COR-L47 (cell line): Measurements from ENCODE around the gene SLC25A21.
"Not testable (repeated sequence)": the region's sequence is repeated elsewhere in the genome, so short reads cannot be mapped to it uniquely, and the experiment has no call there.

Source experiments
- DNase-seq: peaks from one replicate; lab custom pipeline; 2025; lab: John Stamatoyannopoulos, UW

The SLC25A21 gene

DNA sequence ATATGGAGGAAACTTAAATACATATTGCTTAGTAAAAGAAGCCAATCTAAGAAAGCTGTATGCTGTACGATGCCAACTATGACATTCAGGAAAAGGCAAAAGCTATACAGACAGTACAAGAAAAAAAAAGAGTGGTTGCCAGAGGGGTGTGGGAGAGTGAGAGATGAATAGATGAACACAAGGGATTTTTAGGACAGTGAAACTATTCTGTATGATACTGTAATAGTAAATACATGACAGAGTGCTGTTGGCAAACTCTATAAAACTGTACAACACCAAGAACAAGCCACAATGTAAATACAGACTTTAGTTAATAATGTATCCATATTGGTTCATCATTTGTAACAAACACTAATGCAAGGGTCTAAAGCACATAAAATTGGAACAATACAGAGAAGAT is 14.5 kb upstream of the SLC25A21 start:
- no peak for DNase-seq

DNA sequence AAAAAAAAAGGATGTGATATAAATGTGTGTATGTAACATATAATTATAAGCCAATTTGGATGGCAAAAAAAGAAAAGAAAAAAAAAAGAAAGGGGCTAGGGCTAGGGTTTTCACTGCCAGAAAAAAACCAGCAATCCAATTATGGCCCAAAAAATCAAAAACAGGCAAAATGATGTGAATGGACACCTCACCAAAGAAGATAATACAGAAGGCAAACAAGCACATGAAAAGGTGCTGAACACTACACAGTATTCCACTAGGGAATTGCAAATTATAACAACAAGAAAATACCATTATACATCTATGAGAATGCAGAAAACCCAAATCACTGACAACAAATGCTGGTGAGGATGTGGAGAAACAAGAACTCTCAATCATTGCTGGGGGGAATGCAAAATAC is 13.3 kb upstream of the SLC25A21 start:
- no peak for DNase-seq

DNA sequence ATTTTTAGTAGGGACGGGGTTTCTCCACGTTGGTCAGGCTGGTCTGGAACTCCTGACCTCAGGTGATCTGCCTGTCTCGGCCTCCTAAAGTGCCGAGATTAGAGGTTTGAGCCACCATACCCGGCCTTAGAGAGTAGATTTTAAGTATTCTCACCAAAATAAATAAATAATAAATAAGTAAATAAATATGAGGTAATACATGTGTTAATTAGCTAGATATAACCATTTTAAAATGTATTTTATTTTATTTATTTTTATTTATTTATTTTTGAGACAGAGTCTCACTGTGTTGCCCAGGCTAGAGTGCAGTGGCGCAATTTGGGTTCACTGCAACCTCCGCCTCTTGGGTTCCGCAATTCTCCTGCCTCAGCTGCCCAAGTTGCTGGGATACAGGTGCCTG is 12.1 kb upstream of the SLC25A21 start:
- DNase-seq, result not testable (repeated sequence)

DNA sequence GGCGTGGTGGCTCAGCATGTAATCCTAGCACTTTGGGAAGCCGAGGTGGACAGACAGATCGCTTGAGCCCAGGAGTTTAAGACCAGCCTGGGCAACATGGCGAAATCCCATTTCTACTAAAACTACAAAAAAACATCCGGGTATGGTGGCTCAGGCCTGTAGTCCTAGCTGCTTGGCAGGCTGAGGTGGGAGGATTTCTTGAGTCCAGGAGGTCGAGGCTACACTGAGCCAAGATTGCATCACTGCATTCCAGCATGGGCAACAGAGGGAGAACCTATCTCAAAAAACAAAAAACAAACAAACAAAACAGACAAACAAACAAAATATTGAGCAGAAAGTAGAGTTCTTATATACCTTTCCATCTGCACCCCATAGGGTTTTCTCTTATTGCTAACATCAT is 9.0 kb upstream of the SLC25A21 start:
- no peak for DNase-seq

DNA sequence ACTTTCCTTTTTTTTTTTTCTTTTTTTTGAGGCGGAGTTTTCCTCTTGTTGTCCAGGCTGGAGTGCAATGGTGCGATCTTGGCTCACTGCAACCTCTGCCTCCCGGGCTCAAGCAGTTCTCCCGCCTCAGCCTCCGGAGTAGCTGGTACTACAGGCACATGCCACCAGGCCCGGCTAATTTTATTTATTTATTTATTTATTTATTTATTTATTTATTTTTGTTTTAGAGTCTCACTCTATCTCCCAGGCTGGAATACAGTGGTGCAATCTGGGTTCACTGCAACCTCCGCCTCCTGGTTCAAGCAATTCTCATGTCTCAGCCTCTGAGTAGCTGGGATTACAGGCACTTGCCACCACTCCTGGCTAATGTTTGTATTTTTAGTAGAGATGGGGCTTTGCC is 8.5 kb upstream of the SLC25A21 start:
- DNase-seq, result not testable (repeated sequence)

DNA sequence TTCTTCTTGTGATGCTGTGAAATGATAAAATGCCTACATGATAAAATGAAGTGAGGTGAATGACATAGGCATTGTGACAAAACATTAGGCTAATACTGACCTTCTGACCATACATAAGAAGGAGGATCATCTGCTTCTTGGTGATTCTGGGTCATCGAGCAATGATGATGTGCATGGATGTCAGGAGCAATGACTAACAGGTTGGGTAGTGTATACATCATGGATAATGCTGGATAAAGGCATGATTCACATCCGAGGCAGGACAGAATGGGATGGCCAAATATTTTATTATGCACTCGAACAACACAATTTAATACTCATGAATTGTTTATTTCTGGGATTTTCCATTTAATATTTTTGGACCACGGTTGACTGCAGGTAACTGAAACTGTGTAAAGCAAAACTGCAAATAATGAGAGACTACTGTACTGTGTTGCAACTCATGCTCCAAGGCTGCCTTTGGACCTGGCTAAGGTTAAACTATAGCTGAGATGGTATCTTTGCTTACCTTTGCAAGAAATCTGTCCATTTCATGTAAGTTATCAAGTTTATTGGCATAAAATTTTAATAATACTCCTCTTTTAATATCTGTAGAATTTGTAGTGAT is 7.6 kb upstream of the SLC25A21 start:
- DNase-seq, result no peak

DNA sequence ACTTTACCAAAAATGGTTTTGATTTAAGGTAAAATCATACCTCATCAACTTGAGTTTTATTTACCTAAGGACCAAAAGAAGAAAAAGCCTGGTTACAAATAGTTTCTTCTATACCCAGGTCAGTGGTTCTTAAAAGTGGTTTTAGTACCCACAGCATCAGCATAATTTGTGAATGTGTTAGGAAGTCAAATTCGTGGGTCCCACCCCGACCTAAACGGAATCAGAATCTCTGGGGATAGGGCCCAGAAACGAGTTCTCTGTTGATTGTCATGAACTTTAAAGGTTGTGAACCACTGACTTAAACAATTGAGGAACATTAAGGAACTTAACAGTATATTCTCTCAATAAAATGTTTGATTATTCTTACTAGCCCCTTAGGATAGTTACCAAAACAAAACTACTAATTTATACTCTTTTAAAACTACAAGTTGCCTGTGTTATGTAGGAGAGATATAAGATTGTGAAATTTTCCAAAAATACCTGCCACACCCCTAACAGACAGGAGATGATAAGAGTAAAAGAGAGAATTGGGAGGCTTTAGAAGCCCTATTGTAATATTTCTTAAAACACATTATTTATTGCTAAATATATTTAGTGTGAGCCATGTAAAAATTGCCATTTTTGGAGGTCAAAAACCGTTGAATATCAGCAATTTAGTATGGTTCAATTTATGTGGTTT is 669 bp upstream of the SLC25A21 start:
- no peak for DNase-seq

DNA sequence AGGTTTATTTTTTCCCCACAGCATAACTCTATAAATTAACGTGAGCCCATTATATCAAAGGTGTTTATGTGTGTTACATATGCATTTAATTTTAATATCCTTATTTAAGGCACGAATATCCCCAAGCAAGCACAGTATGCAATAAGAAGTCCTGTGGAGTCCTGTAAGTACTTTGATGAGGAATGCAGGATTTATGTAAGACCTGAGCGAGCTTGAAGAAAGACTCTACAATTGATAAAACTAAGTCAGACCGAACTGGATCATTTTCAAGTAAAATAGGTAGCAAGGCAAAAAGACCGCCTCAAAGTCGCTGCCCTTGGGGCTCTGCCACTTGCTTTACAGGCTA is 755 bp downstream of the SLC25A21 start:
- no peak for DNase-seq

DNA sequence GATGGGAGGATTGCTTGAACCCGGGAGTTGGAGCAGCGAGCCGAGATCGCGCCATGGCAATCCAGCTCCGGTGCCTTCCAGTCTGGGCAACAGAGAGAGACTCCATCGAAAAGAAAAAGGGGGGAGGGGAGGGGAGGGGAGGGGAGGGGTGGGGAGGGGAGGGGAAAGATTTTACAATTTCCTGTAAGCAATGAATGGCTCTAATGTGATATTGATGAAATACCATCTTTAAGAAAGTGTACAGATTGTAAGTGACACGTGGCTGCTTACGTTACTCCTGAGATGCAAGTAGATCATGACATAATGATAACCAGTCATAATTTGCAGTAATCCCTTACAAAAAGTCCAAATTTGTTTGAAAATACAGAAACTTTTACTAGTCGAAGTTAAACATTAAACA is 1.4 kb downstream of the SLC25A21 start:
- DNase-seq, result no peak

DNA sequence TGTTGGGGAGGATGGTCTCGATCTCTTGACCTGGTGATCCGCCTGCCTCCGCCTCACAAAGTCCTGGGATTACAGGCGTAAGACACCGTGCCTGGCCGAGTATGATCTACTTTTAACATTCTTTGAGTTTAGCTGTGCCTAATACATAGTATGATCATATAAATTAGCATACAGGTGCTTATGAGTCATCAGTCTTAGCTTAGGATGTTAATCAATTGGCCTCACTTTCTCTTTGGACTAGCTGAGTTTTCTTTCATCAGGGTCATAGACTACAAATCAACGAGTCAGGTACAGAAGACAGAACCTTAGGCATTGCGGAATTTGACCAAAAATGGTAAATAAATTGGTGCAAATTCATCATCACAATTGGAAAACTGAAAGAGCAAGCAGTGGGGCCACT is 2.2 kb downstream of the SLC25A21 start:
- no peak for DNase-seq

DNA sequence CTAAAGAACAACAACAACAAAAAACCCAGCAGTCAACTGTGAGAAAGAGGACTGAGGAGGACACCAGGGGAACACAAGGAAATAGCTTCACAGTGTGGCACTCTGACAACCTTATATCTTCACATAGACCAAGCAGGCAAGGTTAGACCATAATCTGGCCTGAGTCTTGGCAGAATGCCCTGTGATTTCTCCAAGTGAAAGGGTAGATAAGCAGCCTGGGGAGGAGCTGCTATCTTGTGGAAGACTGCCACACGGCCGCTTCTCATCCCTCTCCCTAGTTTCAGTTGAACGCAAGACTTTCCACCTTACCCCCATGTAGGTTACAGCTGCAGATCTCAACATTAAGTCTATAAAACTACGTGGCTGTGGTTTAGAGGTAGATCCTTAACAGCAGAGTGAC is 3.7 kb downstream of the SLC25A21 start:
- DNase-seq, result no peak

DNA sequence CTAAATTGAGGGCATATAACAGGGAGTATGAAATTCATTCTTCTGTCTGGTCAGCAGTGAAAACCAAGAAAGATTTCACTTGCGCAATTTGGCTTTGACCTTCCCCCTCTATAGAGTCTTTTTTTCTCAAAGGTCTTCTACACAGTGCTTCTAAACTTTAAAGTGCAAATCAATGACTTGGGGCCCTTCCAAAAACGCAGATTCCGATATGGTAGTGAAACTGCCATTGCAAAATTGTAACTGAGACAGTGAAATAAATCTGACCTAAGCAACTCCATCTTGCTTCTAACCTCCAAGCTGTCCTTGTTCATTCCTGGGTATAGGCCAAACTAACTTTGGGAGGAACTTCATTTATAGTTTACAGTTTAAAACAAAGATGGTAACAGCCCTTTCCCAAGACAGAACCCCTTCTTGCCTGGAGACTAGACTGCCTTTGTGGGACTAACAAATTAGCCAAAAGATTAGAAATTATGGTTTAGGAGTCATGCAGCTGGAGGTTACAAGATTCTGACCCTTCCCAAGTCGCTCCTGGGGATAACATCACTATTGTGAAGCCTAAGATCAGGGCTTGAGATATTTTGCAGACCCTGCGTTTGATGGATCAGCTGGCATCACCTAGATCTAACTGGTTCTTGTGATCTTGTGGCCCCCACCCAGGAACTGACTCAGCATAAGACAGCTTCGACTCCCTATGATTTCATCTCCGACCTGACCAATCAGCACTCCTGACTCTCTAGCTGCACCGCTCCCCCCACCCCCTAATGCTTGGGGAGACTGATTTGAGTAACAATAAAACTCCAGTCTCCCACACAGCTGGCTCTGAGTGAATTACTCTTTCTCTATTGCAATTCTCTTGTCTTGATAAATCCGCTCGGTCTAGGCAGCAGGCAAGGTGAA is 5.0 kb downstream of the SLC25A21 start:
- DNase-seq, result no peak

DNA sequence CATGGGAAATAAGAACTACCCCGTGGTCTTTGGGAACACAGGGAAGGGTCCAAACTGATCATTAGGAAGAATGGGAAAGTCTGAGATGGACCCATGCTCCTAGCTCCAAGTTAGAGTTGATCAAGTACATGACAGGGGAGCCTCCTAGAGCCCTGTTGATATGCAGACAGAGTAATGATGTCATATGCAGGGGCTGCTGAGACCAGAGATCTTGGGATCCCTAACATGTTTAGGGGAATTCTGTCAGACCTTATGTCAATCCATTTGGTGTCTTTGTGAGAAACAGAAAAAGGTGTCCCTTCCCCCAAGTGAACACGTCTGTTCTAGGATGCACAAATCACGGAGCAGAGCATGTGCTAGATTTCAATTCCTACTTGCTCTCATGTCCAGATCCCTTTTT is 6.6 kb downstream of the SLC25A21 start:
- no peak for DNase-seq

DNA sequence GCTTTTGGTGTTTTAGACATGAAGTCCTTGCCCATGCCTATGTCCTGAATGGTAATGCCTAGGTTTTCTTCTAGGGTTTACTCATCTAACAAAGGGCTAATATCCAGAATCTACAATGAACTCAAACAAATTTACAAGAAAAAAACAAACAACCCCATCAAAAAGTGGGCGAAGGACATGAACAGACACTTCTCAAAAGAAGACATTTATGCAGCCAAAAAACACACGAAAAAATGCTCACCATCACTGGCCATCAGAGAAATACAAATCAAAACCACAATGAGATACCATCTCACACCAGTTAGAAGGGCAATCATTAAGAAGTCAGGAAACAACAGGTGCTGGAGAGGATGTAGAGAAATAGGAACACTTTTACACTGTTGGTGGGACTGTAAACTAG is 10.1 kb downstream of the SLC25A21 start:
- not testable (repeated sequence) for DNase-seq

DNA sequence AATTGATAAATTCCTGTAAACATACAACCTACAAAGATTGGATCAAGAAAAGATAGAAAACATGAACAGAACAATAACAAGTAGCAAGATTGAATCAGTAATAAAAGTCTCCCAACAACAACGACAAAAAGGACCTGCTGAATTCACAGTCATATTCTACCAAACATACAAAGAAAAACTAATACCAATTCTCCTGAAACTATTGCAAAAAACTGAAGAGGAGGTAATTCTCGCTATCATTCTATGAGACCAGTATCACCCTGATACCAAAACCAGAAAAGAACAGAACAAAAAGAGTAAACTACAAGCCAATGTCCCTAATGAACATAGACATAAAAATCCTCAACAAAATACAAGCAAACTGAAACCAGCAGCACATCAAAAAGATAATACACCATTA is 14.4 kb downstream of the SLC25A21 start:
- DNase-seq, result no peak

DNA sequence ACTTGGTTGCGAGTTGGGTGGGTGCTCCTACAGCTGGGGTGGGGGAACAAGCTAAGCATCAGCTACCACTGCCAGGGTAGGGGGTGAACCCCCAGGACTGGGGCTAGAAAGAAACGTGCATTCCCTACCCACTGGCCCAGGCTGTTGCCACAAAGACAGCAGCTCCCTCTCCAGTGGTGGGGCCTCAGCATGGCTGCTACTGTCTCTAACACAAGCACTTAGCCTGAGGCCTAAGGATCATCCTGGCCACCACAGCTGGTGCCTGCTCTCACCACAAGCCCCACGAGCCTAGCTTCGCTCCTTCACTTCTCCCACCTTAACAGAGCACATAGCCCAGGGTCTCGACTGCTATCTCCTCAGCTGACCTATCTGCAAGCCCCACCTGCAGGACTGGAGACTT is 18.9 kb downstream of the SLC25A21 start:
- DNase-seq, result no peak

DNA sequence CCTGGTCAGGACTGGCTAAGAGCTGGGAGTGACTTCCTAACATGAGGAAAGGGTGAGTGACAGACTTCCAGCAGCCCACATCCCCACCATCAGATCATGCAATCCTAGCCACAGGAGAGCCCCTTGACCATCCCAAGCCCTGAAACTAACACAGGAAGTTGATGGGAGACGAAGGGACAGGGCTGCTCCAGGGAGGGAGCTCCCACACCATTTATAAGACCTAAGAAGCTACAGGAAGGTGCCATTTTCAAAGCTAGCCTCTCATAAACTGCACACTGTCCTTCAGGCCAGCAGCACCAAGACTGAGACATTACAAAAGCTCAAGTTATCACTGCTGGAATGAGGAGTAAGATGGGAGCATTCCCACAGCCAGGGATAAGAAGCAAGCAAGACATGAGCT is 19.4 kb downstream of the SLC25A21 start:
- DNase-seq, result no peak

DNA sequence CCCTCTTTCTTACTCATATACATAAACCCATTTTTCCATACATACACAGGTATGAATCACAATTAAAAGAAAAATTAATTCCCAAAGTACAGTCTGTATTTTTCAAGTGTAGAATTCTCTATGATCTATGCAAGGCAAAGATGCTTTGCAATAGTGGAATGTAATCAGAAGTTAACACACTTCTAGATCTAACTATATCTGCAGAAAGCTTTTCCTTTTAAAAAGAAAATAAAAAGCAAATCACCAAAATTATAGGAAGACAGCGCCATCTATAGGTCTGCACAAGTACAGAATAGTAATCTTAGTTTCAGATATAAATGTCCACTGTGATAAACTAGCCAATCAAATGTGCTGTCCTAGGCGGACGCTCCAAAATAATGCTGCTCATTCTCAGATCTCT is 22.0 kb downstream of the SLC25A21 start:
- DNase-seq, result peak; percentile 37

DNA sequence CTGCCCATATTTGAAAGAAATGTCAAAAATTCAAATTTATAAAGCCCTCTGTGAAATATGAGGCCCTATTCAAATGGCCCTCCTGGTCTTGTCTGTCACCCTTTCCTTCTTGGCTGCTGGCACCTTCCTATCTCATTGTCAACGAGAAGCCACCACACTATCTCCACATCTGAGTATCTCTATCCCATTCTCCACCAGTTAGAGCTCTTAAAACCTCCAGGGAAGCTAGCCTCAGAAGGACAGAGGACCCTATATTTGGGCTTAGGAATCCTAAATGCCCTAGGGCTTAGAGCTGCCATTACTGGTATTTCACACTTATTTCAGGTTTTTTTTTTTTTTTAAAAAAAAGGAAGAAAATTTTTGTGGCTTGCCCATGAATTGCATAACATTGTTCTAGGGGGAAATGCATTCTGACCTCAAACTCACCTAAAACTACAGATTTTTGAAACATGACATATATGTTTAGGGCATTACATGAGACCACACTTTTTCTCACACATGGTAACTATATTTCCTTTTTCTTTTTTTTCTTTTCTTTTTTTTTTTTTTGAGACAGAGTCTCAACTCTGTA is 25.0 kb downstream of the SLC25A21 start:
- DNase-seq, result no peak

DNA sequence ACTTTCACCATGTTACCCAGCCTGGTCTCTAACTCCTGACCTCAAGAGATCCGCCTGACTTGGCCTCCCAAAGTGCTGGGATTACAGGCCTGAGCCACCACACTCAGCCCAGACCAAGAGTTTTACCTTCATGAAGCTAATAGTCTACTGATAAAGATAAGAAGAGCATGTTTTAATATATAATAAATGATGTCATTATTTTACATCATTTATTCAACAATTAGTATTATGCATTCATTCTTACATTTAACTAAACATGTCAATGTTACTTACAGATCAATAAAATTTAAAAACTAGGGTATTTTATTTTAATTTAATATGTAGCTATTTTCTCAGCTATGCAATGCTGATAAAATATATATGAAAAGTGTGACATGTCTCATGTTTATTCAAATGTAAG is 26.0 kb downstream of the SLC25A21 start:
- not testable (repeated sequence) for DNase-seq

DNA sequence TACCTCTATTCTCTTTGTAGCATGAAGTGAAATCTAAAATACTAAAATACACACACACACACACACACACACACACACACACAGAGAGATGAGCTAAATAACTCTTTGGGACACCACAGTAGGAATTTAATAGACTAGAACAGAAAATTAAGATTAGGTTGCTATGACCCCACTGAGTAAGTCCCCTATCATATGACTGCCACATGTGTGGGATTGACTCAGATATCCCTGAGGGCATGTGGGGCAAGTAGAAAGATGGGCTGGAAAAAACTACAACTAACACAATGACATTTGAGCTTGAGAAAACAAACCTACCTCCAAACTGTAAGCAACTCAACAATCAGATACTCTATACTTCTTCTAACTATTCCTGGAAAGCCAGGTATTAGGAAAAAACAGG is 27.0 kb downstream of the SLC25A21 start:
- no peak for DNase-seq

DNA sequence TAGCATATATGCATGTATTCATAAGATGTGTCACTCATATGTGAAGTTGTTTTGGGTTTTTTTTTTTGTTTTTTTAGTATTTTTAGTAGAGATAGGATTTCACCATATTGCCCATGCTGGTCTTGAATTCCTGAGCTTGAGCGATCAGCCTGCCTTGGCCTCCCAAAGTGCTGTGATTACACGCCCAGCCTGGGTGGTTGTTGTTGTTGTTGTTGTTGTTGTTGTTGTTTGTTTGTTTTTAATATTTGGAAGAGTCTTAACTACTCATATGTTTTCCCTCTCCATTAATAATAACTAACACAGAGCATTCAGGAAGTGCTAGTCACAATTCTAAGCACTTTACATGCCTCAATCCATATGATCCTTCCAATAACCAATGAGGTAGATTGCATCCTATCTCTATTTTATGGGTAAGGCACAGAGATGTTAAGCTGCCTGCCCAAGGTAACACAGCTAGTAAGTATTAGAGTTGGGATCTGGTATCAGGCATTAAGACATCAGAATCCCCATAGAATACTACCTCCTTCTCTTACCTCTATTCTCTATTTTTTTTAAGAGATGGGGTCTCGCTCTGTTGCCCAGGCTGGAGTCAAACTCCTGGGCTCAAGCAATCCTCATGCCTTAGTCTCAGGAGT is 27.6 kb downstream of the SLC25A21 start:
- DNase-seq, result no peak
